Endothelial cell of coronary artery (primary cell): ENCODE results near the gene KCNE1. TPM values are rescaled to one million over a fixed set of nuclear protein-coding genes. Genes with fewer than 3 reads are reported as not detected.

Experiments
- total RNA-seq: library from RNA; depleted of rRNA; stranded (reverse); fragments of >200 nt; gene quantifications from 2 replicates; pipeline ENCODE4 v1.2.3, GENCODE V29; 2014

KCNE1 gene
- 0.09 and 0.18 TPM in 2 replicates for total RNA-seq

GRCh38 chr21:34511787-34512455 lies at the start of gene KCNE1:
Gene KCNE1 (minus strand): TSS chr21:34512210. CDS start chr21:34449634, 62,576 bp downstream.

DNA sequence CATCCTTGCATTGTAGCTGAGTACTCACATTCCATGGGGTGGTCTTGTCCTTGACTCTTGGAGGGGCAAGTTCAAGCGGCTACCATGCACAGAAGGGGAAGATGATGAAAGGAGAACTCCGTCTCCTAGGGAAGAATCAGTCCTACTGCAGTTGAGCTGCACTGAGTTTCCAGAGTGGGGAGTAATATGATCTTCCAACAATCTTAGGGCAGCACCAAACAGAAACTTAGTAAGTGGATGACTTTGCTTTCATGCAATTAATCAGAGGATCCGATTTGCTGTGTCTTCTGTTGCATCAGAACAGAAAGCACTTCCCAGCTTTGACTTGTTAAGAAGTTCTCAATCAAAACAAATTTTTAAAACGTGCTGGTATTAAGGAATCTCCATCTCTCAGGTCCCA lies 88.2 kb downstream of the KCNE1 start, which contains the start of gene SMIM34:
Gene SMIM34 (minus strand): TSS at position 147 of the 400 bp plus-strand sequence. CDS start 112 bp downstream, at position 35.

Other genes with a start within 250 kb of the KCNE1 start
- not detected in 2 replicates for gene KCNE2, start 148.2 kb downstream of the KCNE1 start, total RNA-seq
- 3.4 and 7.5 TPM in 2 replicates for gene SMIM11, start 136.7 kb downstream of the KCNE1 start, total RNA-seq
- gene SMIM34, start 88.3 kb downstream of the KCNE1 start, total RNA-seq = not detected in 2 replicates
- 14.2 and 24.8 TPM in 2 replicates for gene RCAN1, start 102.9 kb upstream of the KCNE1 start, total RNA-seq
- gene CLIC6, start 156.8 kb upstream of the KCNE1 start, total RNA-seq = not detected in 2 replicates